ENCODE results near the gene GALNT10. TPM values are rescaled to one million over a fixed set of nuclear protein-coding genes. Genes with fewer than 3 reads are reported as not detected.

The GALNT10 gene
- total RNA-seq, 2 donors from 2014 or later, result 30.2 to 43.4 TPM

GRCh38 chr5:154331232-154331631 is 140.7 kb downstream of the GALNT10 start:
- H3K9me3 Mint-ChIP-seq, result no peaks in the 10 kb centered on the region
- H3K36me3 Mint-ChIP-seq (ENCODE audit: low read depth), result peaks cover 16% of the 10 kb centered on the region
- H3K36me3 ChIP-seq (ENCODE audit: control insufficient read depth, insufficient read depth, low read length), result peaks cover 64% of the 10 kb centered on the region
- no peak overlapping the region for H3K27ac ChIP-seq (ENCODE audit: low read depth, low read length)
- H3K27ac Mint-ChIP-seq, result no peak overlapping the region
- no peak overlapping the region for H3K4me3 ChIP-seq (ENCODE audit: low read length)
- no peak for DNase-seq
- H3K9ac ChIP-seq (ENCODE audit: extremely low read depth, low read length, poor library complexity, severe bottlenecking), result no peak overlapping the region
- no peak for TF ChIP-seq CTCF (conservative IDR thresholded peaks at IDR 0.05)
- peaks cover 5% of the 10 kb centered on the region for H3K4me1 Mint-ChIP-seq
- H3K4me1 ChIP-seq (ENCODE audit: control insufficient read depth, insufficient read depth, low read length), result no peaks in the 10 kb centered on the region
- no peak overlapping the region for H3K4me3 Mint-ChIP-seq
- no peaks in the 10 kb centered on the region for H3K27me3 Mint-ChIP-seq (ENCODE audit: insufficient read depth)
- H3K27me3 ChIP-seq (ENCODE audit: control insufficient read depth, insufficient read depth, low read length, poor library complexity, severe bottlenecking), result no peaks in the 10 kb centered on the region
- H3K9me3 ChIP-seq (ENCODE audit: control insufficient read depth, low read length), result peaks cover 3% of the 10 kb centered on the region
- WGBS, 2 experiments (ENCODE audit: insufficient coverage in 1 of 2, insufficient read length in 1 of 2), result 80 to 98% methylated on average over 1 to 2 of the region's 2 CpGs

- Histone ChIP-seq H3K9me3 (ENCODE audit: control insufficient read depth, low read length) (no peaks in the 10 kb centered on the region), H3K27me3 (ENCODE audit: control insufficient read depth, insufficient read depth, low read length, poor library complexity, severe bottlenecking) (no peaks in the 10 kb centered on the region), H3K36me3 (ENCODE audit: control insufficient read depth, insufficient read depth, low read length) (peaks cover 68% of the 10 kb centered on the region), H3K9ac (ENCODE audit: extremely low read depth, low read length, poor library complexity, severe bottlenecking) (no peak overlapping the region), H3K4me1 (ENCODE audit: control insufficient read depth, insufficient read depth, low read length) (no peaks in the 10 kb centered on the region), H3K27ac (ENCODE audit: low read depth, low read length) (no peak overlapping the region), H3K4me3 (ENCODE audit: low read length) (no peak overlapping the region)
- Mint-ChIP-seq H3K36me3 (ENCODE audit: low read depth) (peaks cover 19% of the 10 kb centered on the region), H3K27me3 (ENCODE audit: insufficient read depth) (no peaks in the 10 kb centered on the region), H3K9me3 (no peaks in the 10 kb centered on the region), H3K27ac (no peak overlapping the region), H3K4me1 (peaks cover 5% of the 10 kb centered on the region), H3K4me3 (no peak overlapping the region)
- 71 to 89% methylated on average over 1 to 3 of the region's 3 CpGs for WGBS, 2 experiments (ENCODE audit: insufficient coverage in 1 of 2, insufficient read length in 1 of 2)
- no peak for TF ChIP-seq CTCF (conservative IDR thresholded peaks at IDR 0.05)
- DNase-seq, result no peak
Measured at GRCh38 chr5:154331924-154332323, 141.4 kb downstream of the GALNT10 start.

GRCh38 chr5:154332451-154332850 is 141.9 kb downstream of the GALNT10 start:
- Histone ChIP-seq H3K36me3 (ENCODE audit: control insufficient read depth, insufficient read depth, low read length) (peaks cover 74% of the 10 kb centered on the region), H3K9me3 (ENCODE audit: control insufficient read depth, low read length) (no peaks in the 10 kb centered on the region), H3K9ac (ENCODE audit: extremely low read depth, low read length, poor library complexity, severe bottlenecking) (no peak overlapping the region), H3K4me3 (ENCODE audit: low read length) (no peak overlapping the region), H3K27ac (ENCODE audit: low read depth, low read length) (no peak overlapping the region), H3K4me1 (ENCODE audit: control insufficient read depth, insufficient read depth, low read length) (no peaks in the 10 kb centered on the region), H3K27me3 (ENCODE audit: control insufficient read depth, insufficient read depth, low read length, poor library complexity, severe bottlenecking) (no peaks in the 10 kb centered on the region)
- Mint-ChIP-seq H3K27ac (no peak overlapping the region), H3K27me3 (ENCODE audit: insufficient read depth) (no peaks in the 10 kb centered on the region), H3K4me3 (no peak overlapping the region), H3K4me1 (peaks cover 5% of the 10 kb centered on the region), H3K9me3 (no peaks in the 10 kb centered on the region), H3K36me3 (ENCODE audit: low read depth) (peaks cover 23% of the 10 kb centered on the region)
- 83 to 94% methylated on average over 3 to 6 of the region's 6 CpGs for WGBS, 2 experiments (ENCODE audit: insufficient coverage in 1 of 2, insufficient read length in 1 of 2)
- TF ChIP-seq CTCF (conservative IDR thresholded peaks at IDR 0.05), result no peak
- DNase-seq, result no peak

Data from endodermal cell (in vitro differentiated cells).